Effector CD4-positive, alpha-beta T cell (primary cell): ENCODE data around the gene SFMBT1.

ENCODE experiments used
- DNase-seq: peaks from one replicate; pipeline ENCODE4 v3.0.0-alpha.2; 2020

The SFMBT1 gene

GRCh38 chr3:52880047-52880446, 165.8 kb downstream of the SFMBT1 start:
- DNase-seq, result no peak

- no peak for DNase-seq
Measured at GRCh38 chr3:52879581-52879980, 166.3 kb downstream of the SFMBT1 start.

- no peak for DNase-seq
Measured at GRCh38 chr3:52879090-52879489, 166.8 kb downstream of the SFMBT1 start.

- no peak for DNase-seq
Measured at GRCh38 chr3:52877085-52877484, 168.8 kb downstream of the SFMBT1 start.

- no peak for DNase-seq
Measured at GRCh38 chr3:52874864-52875587, 170.8 kb downstream of the SFMBT1 start.

- DNase-seq, result no peak
Measured at GRCh38 chr3:52874160-52874701, 171.6 kb downstream of the SFMBT1 start.

- no peak for DNase-seq
Measured at GRCh38 chr3:52873433-52874159, 172.3 kb downstream of the SFMBT1 start.

GRCh38 chr3:52872245-52872644, 173.6 kb downstream of the SFMBT1 start:
- no peak for DNase-seq

GRCh38 chr3:52871761-52872160, 174.1 kb downstream of the SFMBT1 start:
- no peak for DNase-seq

GRCh38 chr3:52870471-52870870, 175.4 kb downstream of the SFMBT1 start:
- DNase-seq, result no peak

- DNase-seq, result no peak
Measured at GRCh38 chr3:52866427-52866826, 179.4 kb downstream of the SFMBT1 start.

- no peak for DNase-seq
Measured at GRCh38 chr3:52865994-52866393, 179.9 kb downstream of the SFMBT1 start.

GRCh38 chr3:52860424-52860768, 185.5 kb downstream of the SFMBT1 start:
- DNase-seq, result no peak

GRCh38 chr3:52859686-52860423, 186.0 kb downstream of the SFMBT1 start:
- no peak for DNase-seq

GRCh38 chr3:52857864-52858263, 188.0 kb downstream of the SFMBT1 start:
- no peak for DNase-seq

GRCh38 chr3:52857133-52857532, 188.7 kb downstream of the SFMBT1 start:
- DNase-seq, result no peak

- DNase-seq, result no peak
Measured at GRCh38 chr3:52856666-52857065, 189.2 kb downstream of the SFMBT1 start.

- DNase-seq, result no peak
Measured at GRCh38 chr3:52854013-52854412, 191.9 kb downstream of the SFMBT1 start.
